K562 (cell line): ENCODE measurements around the gene ING4. TPM values are rescaled to one million over a fixed set of nuclear protein-coding genes. Genes with fewer than 3 reads are reported as not detected.

Experiments
- ATAC-seq: fragments of 200-7000 bp; cut with Tn5 transposase; 3 replicates; pipeline ENCODE4 v1.9.1; 2020; ENCODE audit warnings: moderate library complexity
- BruUV-seq: library from RNA; stranded (reverse); fragments of 400-500 nt; replicated peaks from 2 replicates; lab custom pipeline; 2021; lab: Mats Ljungman, UMichigan
- CTCF ChIA-PET: fragments of 300-600 bp; formaldehyde crosslinking; extraction: SDS; loops from one replicate; lab custom pipeline; 2021; ENCODE audit warnings: low intra/inter-chr PET ratio; lab: Yijun Ruan, JAX
- POLR2A ChIA-PET: fragments of 300-600, 350-650 bp; sonication (Branson Sonifier 250); formaldehyde crosslinking; extraction: SDS; loops from one replicate; lab custom pipeline; 2021; ENCODE audit warnings: antibody characterized with exemption, inconsistent platforms; lab: Yijun Ruan, JAX
- DNase-seq, 4 experiments: peaks; one replicate each; pipeline versions ENCODE4 v3.0.0 to v3.0.0-alpha.2; 2011 to 2018; ENCODE audit warnings: low spot score in 3 of 4, mixed read lengths in 3 of 4; ENCODE audit errors: extremely low read depth in 1 of 4
- FAIRE-seq: peaks from 2 replicates; lab custom pipeline; 2011; peaks lifted over from hg19 to GRCh38; lab: Jason Lieb, UNC
- H2AFZ ChIP-seq: 2 replicates; pipeline ENCODE4 v1.6.0; 2011; ENCODE audit warnings: low read depth, low read length, control low read depth, inconsistent platforms
- H3K27ac ChIP-seq: fragments of 200-600 bp; 3 replicates; pipeline ENCODE4 v1.8.0; 2011; ENCODE audit warnings: low read depth, mild to moderate bottlenecking, control low read depth, inconsistent platforms, low read length, moderate library complexity, mixed read lengths; ENCODE audit errors: extremely low read depth
- H3K27me3 ChIP-seq, 2 experiments: fragments of 300-600 bp in 1 of 2; 2 replicates in 1 of 2; 3 replicates in 1 of 2; pipeline versions ENCODE4 v1.6.0 to v1.8.0; 2011; ENCODE audit warnings: inconsistent platforms in 2 of 2, low read length in 2 of 2, mild to moderate bottlenecking in 1 of 2, mixed read lengths in 1 of 2, moderate library complexity in 1 of 2; ENCODE audit not compliant: control insufficient read depth in 2 of 2, insufficient read depth in 2 of 2
- H3K36me3 ChIP-seq: fragments of 300-600 bp; 3 replicates; pipeline ENCODE4 v1.8.0; 2011; ENCODE audit warnings: mild to moderate bottlenecking, low read length, inconsistent platforms; ENCODE audit not compliant: control insufficient read depth, insufficient read depth
- H3K4me1 ChIP-seq, 2 experiments: fragments of 200-600 bp in 1 of 2; replicated peaks in 1 of 2; 2 replicates in 1 of 2; 3 replicates in 1 of 2; pipeline versions ENCODE4 v1.5.1 to v1.8.0; 2011; ENCODE audit warnings: inconsistent platforms in 2 of 2, low read length in 2 of 2, mild to moderate bottlenecking in 1 of 2, mixed read lengths in 1 of 2, moderate library complexity in 1 of 2; ENCODE audit not compliant: control insufficient read depth in 2 of 2, insufficient read depth in 2 of 2
- H3K4me2 ChIP-seq: 2 replicates; pipeline ENCODE4 v1.6.1; 2011; ENCODE audit warnings: low read length, control low read depth, inconsistent platforms, mixed read lengths; ENCODE audit not compliant: insufficient read depth
- H3K4me3 ChIP-seq: fragments of 200-600 bp; sonication (generic), shearing (Covaris generic); 2 replicates; pipeline ENCODE4 v1.5.1; 2016; ENCODE audit warnings: control low read depth, inconsistent platforms
- H3K79me2 ChIP-seq: fragments of 200-600 bp; 3 replicates; pipeline ENCODE4 v1.8.0; 2011; ENCODE audit warnings: low read length, inconsistent platforms; ENCODE audit not compliant: control insufficient read depth, insufficient read depth
- H3K9ac ChIP-seq, 2 experiments: 2 replicates each; pipeline versions ENCODE4 v1.6.0 to v1.6.1; 2011; ENCODE audit warnings: low read depth in 2 of 2, low read length in 2 of 2, control low read depth in 1 of 2, inconsistent platforms in 1 of 2, mild to moderate bottlenecking in 1 of 2, mixed read lengths in 1 of 2; ENCODE audit not compliant: insufficient read depth in 1 of 2
- H3K9me1 ChIP-seq: one replicate; pipeline ENCODE4 v1.6.0; 2011; ENCODE audit warnings: inconsistent platforms, mild to moderate bottlenecking, low read length, moderate library complexity; ENCODE audit not compliant: control insufficient read depth, insufficient read depth
- H3K9me3 ChIP-seq: replicated peaks from 2 replicates; pipeline ENCODE4 v1.5.1; 2011; ENCODE audit warnings: low read depth, low read length, inconsistent platforms; ENCODE audit not compliant: control insufficient read depth, insufficient read depth
- H4K20me1 ChIP-seq: replicated peaks from 2 replicates; pipeline ENCODE4 v1.6.1; 2011; ENCODE audit warnings: low read length, inconsistent platforms, mixed read lengths; ENCODE audit not compliant: control insufficient read depth, insufficient read depth
- EP400 ChIP-seq: fragments of 450-650 bp; IDR thresholded peaks from 2 replicates; pipeline ENCODE4 v1.6.1; 2017; ENCODE audit warnings: antibody characterized with exemption, mild to moderate bottlenecking, moderate library complexity
- JUNB ChIP-seq: fragments of 450-650 bp; formaldehyde crosslinking; conservative IDR thresholded peaks from 2 replicates; pipeline ENCODE4 v1.4.0; 2020; ENCODE audit warnings: mild to moderate bottlenecking
- LEF1 ChIP-seq: fragments of 450-650 bp; IDR thresholded peaks from 2 replicates; pipeline ENCODE4 v1.6.1; 2016; ENCODE audit warnings: mild to moderate bottlenecking
- POLR2A ChIP-seq: fragments of 450-650 bp; conservative IDR thresholded peaks from 2 replicates; pipeline ENCODE4 v1.6.1; 2016
- SMARCA5 ChIP-seq: fragments of 450-650 bp; IDR thresholded peaks from 2 replicates; pipeline ENCODE4 v1.6.1; 2016
- TAF7 ChIP-seq: fragments of 450-650 bp; IDR thresholded peaks from 2 replicates; pipeline ENCODE4 v1.6.1; 2016; ENCODE audit warnings: missing genetic modification characterization, missing compliant biosample characterization
- TBL1XR1 ChIP-seq, 2 experiments: IDR thresholded peaks; 2 replicates each; pipeline ENCODE4 v1.6.1; 2012; ENCODE audit warnings: improper control_type of control experiment in 2 of 2, low read length in 2 of 2, mild to moderate bottlenecking in 1 of 2
- TBP ChIP-seq: optimal IDR thresholded peaks from 2 replicates; pipeline ENCODE3; 2011; ENCODE audit warnings: low read depth, low read length, improper control_type of control experiment
- TEAD1 ChIP-seq, 2 experiments: fragments of 450-650 bp in 1 of 2; sonication (generic) in 1 of 2; formaldehyde crosslinking; IDR thresholded peaks; 2 replicates each; pipeline versions ENCODE4 v1.4.0 to v1.8.0; 2020 to 2022; ENCODE audit warnings: mild to moderate bottlenecking in 2 of 2, missing genetic modification reagents in 1 of 2
- TEAD4 ChIP-seq, 2 experiments: sonication (generic) in 1 of 2; formaldehyde crosslinking in 1 of 2; IDR thresholded peaks; 2 replicates each; pipeline versions ENCODE4 v1.6.1 to v1.8.0; 2012 to 2022; ENCODE audit warnings: borderline replicate concordance in 1 of 2, inconsistent platforms in 1 of 2, low read length in 1 of 2, mild to moderate bottlenecking in 1 of 2, missing genetic modification reagents in 1 of 2
- TRIM24 ChIP-seq, 2 experiments: fragments of 450-650 bp; IDR thresholded peaks; 2 replicates each; pipeline ENCODE4 v1.6.1; 2016
- UBTF ChIP-seq, 2 experiments: IDR thresholded peaks; 2 replicates each; pipeline ENCODE4 v1.6.1; 2012; ENCODE audit warnings: improper control_type of control experiment in 2 of 2, low read depth in 2 of 2, low read length in 2 of 2, borderline replicate concordance in 1 of 2
- WGBS: fragments of 100-300 bp; shearing (Covaris generic); methylation state at CpG from one replicate; pipeline ENCODE4 v1.1.6; 2016; ENCODE audit warnings: low coverage, mixed read lengths; ENCODE audit not compliant: insufficient coverage; ENCODE audit errors: missing lambda C conversion rate; 5-methylcytosine and 5-hydroxymethylcytosine counted together
- in situ Hi-C: fragments of 300-500 bp; cut with MboI; formaldehyde crosslinking; loops from 4 replicates; pipeline ENCODE4 v1.15.0; 2018; ENCODE audit warnings: inconsistent platforms, mixed read lengths
- intact Hi-C: fragments of 100-400 bp; cut with micrococcal nuclease; formaldehyde crosslinking; loops from 2 replicates; pipeline ENCODE4 v1.14.2; 2022
- polyA plus RNA-seq, 8 experiments: library from polyadenylated mRNA; depleted of rRNA in 4 of 8; stranded (reverse) in 5 of 8; unstranded in 3 of 8; fragments of >200 nt; fragmentation: Nextera tagmentation in 2 of 8; fragmentation: Illumina TruSeq in 1 of 8; extraction: Ambion mirVana in 2 of 8; extraction: Trizol in 1 of 8; gene quantifications; 2 replicates each; pipeline versions ENCODE4 v1.2.1 to v1.2.3, GENCODE V29; 2011 to 2014; ENCODE audit warnings: inconsistent platforms in 1 of 8, missing spikeins in 1 of 8
- total RNA-seq, 7 experiments: library from RNA; depleted of rRNA in 6 of 7; stranded (reverse); fragments of >200 nt in 6 of 7; fragmentation: Illumina TruSeq in 2 of 7; extraction: Trizol in 2 of 7; gene quantifications; 2 replicates each; pipeline versions ENCODE4 v1.2.1 to v1.2.3, GENCODE V29; 2011 to 2021; ENCODE audit warnings: low replicate concordance in 1 of 7
- TF ChIP-seq, protein P1 (sequence below): fragments of 250-450 bp; sonication (Bioruptor Pico); IDR thresholded peaks from 2 replicates; pipeline ENCODE4 v1.4.0; 2020

The ING4 gene
- total and polyA plus RNA-seq, 9 of the 15 experiments (the other 6 are each of a cell fraction or from before 2014, with no cell fraction given), result 6.6 to 30.2 (median 15.7) TPM

DNA sequence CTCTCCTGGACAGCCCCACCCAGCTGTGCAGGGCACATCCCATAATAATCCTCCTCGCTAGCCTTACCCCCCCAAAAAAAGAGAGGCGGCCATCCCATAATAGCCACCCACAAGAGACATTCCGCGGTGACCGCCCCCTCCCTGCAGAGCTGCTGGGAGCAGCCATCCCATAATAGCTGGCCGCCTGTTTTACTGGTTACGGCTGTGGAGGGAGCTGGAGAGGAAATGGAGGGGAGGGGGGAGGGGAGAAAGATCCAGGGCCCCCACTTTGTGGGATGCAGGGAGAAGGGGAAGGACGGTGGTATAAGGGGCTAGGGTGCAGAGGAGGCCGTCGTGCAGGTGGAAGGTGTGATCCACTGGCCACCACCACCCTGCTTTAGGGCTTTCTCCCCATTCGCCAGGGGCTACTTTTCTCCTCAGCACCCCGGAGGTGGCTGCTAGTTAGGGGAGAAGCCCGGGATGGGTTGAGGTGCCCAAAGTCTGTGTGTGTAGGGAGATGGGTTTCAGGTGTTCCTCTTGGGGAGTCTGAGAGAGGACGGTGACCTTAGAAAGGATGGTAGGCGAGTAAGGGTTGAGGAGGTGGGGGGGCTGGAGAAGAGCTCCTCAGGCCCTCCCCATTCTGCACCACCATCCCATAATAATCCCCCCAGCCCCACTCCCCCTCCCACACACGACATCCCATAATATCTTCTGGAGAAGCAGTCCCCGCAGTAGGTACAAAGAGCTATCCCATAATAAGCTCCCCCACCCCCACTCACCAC lies 49.7 kb downstream of the ING4 start:
- Histone ChIP-seq H3K4me1 (peaks cover 36 to 50% of the 10 kb centered on the region in 2 experiments), H3K27me3 (no peaks in the 10 kb centered on the region), H3K4me2 (peak overlapping the region; percentile 95), H3K79me2 (no peaks in the 10 kb centered on the region; the same call in 2 of the 3 replicates), H3K36me3 (no peaks in the 10 kb centered on the region), H2AFZ (peak overlapping the region; percentile 92), H3K9me3 (no peaks in the 10 kb centered on the region), H4K20me1 (no peaks in the 10 kb centered on the region), H3K9me1 (no peaks in the 10 kb centered on the region), H3K27ac (peak overlapping the region; percentile 100), H3K9ac (peak overlapping the region; percentile 89 to 97), H3K4me3 (peak overlapping the region; percentile 32)
- intact Hi-C loops (loop anchor here (1.0 to 10.0 kb wide), 2 partner anchors 8 to 212 kb away; partner anchors contain the start of genes GPR162 and P3H3), in situ Hi-C loops (no loop called here)
- ChIA-PET POLR2A (interaction anchor here (0.6 to 2.2 kb wide), 12 partner anchors 11 to 258 kb away, joined by 3 to 8 read pairs (median 3); partner anchors contain the start of genes TPI1 and ZNF384), CTCF (no interaction called here)
- WGBS, result 0% methylated on average over 9 of the region's 17 CpGs
- FAIRE-seq, result peak; percentile 89
- BruUV-seq, result no TSS peak
- peak; percentile 66 to 95 (median 75) for DNase-seq
- peak; percentile 71 for ATAC-seq
- peak; percentile 80 for TF ChIP-seq TEAD4 (IDR thresholded peaks at IDR 0.05; ENCODE audit: low read length)
- TF ChIP-seq TEAD4 (CRISPR knock-in tag; IDR thresholded peaks at IDR 0.05; ENCODE audit: borderline replicate concordance), result no peak
- peak; percentile 79 to 98 for TF ChIP-seq TEAD1 (CRISPR knock-in tag; IDR thresholded peaks at IDR 0.05)
- TF ChIP-seq TAF7 (tag), result peak; percentile 43
- TF ChIP-seq, protein P1, sequence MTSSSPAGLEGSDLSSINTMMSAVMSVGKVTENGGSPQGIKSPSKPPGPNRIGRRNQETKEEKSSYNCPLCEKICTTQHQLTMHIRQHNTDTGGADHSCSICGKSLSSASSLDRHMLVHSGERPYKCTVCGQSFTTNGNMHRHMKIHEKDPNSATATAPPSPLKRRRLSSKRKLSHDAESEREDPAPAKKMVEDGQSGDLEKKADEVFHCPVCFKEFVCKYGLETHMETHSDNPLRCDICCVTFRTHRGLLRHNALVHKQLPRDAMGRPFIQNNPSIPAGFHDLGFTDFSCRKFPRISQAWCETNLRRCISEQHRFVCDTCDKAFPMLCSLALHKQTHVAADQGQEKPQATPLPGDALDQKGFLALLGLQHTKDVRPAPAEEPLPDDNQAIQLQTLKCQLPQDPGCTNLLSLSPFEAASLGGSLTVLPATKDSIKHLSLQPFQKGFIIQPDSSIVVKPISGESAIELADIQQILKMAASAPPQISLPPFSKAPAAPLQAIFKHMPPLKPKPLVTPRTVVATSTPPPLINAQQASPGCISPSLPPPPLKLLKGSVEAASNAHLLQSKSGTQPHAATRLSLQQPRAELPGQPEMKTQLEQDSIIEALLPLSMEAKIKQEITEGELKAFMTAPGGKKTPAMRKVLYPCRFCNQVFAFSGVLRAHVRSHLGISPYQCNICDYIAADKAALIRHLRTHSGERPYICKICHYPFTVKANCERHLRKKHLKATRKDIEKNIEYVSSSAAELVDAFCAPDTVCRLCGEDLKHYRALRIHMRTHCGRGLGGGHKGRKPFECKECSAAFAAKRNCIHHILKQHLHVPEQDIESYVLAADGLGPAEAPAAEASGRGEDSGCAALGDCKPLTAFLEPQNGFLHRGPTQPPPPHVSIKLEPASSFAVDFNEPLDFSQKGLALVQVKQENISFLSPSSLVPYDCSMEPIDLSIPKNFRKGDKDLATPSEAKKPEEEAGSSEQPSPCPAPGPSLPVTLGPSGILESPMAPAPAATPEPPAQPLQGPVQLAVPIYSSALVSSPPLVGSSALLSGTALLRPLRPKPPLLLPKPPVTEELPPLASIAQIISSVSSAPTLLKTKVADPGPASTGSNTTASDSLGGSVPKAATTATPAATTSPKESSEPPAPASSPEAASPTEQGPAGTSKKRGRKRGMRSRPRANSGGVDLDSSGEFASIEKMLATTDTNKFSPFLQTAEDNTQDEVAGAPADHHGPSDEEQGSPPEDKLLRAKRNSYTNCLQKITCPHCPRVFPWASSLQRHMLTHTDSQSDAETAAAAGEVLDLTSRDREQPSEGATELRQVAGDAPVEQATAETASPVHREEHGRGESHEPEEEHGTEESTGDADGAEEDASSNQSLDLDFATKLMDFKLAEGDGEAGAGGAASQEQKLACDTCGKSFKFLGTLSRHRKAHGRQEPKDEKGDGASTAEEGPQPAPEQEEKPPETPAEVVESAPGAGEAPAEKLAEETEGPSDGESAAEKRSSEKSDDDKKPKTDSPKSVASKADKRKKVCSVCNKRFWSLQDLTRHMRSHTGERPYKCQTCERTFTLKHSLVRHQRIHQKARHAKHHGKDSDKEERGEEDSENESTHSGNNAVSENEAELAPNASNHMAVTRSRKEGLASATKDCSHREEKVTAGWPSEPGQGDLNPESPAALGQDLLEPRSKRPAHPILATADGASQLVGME, result peak; percentile 44; the same call in 1 of the 2 replicates
- TF ChIP-seq LEF1, result peak; percentile 63
- TF ChIP-seq POLR2A, result peak; percentile 60
- peak; percentile 34 for TF ChIP-seq TBP
- TF ChIP-seq EP400, result peak; percentile 50; the same call in 1 of the 2 replicates
- no peak; a peak in 1 of 4 replicates for TF ChIP-seq TBL1XR1 (IDR thresholded peaks at IDR 0.05; ENCODE audit: low read length in 2 of 2)
- no peak for TF ChIP-seq UBTF (IDR thresholded peaks at IDR 0.05; ENCODE audit: borderline replicate concordance in 1 of 2, low read depth in 2 of 2, low read length in 2 of 2)
- peak; percentile 93 for TF ChIP-seq SMARCA5
- TF ChIP-seq TRIM24 (IDR thresholded peaks at IDR 0.05), result peak; percentile 21 to 55; a peak in 2 of 4 replicates
- TF ChIP-seq JUNB (CRISPR knock-in tag), result no peak
